Activated gamma-delta T cell treated with Interleukin-2 at 50 U/mL for 16 hours (primary cell): ENCODE results near the gene CDC42BPA.
"Not testable (repeated sequence)": the region's sequence is repeated elsewhere in the genome, so short reads cannot be mapped to it uniquely, and the experiment has no call there.

Experiments used
- DNase-seq: peaks from one replicate; pipeline ENCODE4 v3.0.0-alpha.2; 2020

The CDC42BPA gene

GRCh38 chr1:227308367-227309336, 9.6 kb downstream of the CDC42BPA start:
- no peak for DNase-seq

- DNase-seq: no peak
Measured at GRCh38 chr1:227306689-227307088, 11.6 kb downstream of the CDC42BPA start.

GRCh38 chr1:227305894-227306626, 12.2 kb downstream of the CDC42BPA start:
- DNase-seq: no peak

GRCh38 chr1:227304665-227305064, 13.6 kb downstream of the CDC42BPA start:
- DNase-seq: no peak

GRCh38 chr1:227303662-227304061, 14.6 kb downstream of the CDC42BPA start:
- DNase-seq: no peak

- no peak for DNase-seq
Measured at GRCh38 chr1:227300682-227301081, 17.6 kb downstream of the CDC42BPA start.

- DNase-seq: no peak
Measured at GRCh38 chr1:227299688-227300087, 18.6 kb downstream of the CDC42BPA start.

- no peak for DNase-seq
Measured at GRCh38 chr1:227299241-227299627, 19.1 kb downstream of the CDC42BPA start.

GRCh38 chr1:227298512-227299240, 19.6 kb downstream of the CDC42BPA start:
- DNase-seq: no peak

- no peak for DNase-seq
Measured at GRCh38 chr1:227297073-227297793, 21.1 kb downstream of the CDC42BPA start.

- DNase-seq: no peak
Measured at GRCh38 chr1:227295609-227296008, 22.7 kb downstream of the CDC42BPA start.

- no peak for DNase-seq
Measured at GRCh38 chr1:227285745-227286144, 32.5 kb downstream of the CDC42BPA start.

- DNase-seq: no peak
Measured at GRCh38 chr1:227281371-227281770, 36.9 kb downstream of the CDC42BPA start.

GRCh38 chr1:227280836-227281235, 37.5 kb downstream of the CDC42BPA start:
- DNase-seq: no peak

- not testable (repeated sequence) for DNase-seq
Measured at GRCh38 chr1:227276156-227276693, 42.1 kb downstream of the CDC42BPA start.

GRCh38 chr1:227273557-227273956, 44.7 kb downstream of the CDC42BPA start:
- no peak for DNase-seq

GRCh38 chr1:227272428-227272827, 45.9 kb downstream of the CDC42BPA start:
- DNase-seq: no peak

GRCh38 chr1:227270554-227270953, 47.7 kb downstream of the CDC42BPA start:
- DNase-seq: no peak

GRCh38 chr1:227268943-227269342, 49.3 kb downstream of the CDC42BPA start:
- DNase-seq: no peak

GRCh38 chr1:227265891-227266290, 52.4 kb downstream of the CDC42BPA start:
- DNase-seq: no peak

GRCh38 chr1:227263869-227264268, 54.4 kb downstream of the CDC42BPA start:
- DNase-seq: no peak

- DNase-seq: no peak
Measured at GRCh38 chr1:227261501-227261900, 56.8 kb downstream of the CDC42BPA start.
